H1 (cell line): Measurements from ENCODE around the gene FBXO45. TPM values are rescaled to one million over a fixed set of nuclear protein-coding genes. Genes with fewer than 3 reads are reported as not detected.
A peak's percentile ranks its signal among the peaks of the same experiment; 100 is the strongest.

Source experiments
- ATF2 ChIP-seq: IDR thresholded peaks from 2 replicates; pipeline ENCODE4 v1.6.1; 2012; ENCODE audit warnings: low read length, inconsistent platforms
- CHD7 ChIP-seq: fragments of 300-600 bp; sonication (generic); IDR thresholded peaks from 2 replicates; pipeline ENCODE4 v1.7.1; 2012; ENCODE audit warnings: low read length, moderate library complexity, mild to moderate bottlenecking, inconsistent platforms; ENCODE audit not compliant: insufficient replicate concordance
- JUND ChIP-seq: IDR thresholded peaks from 2 replicates; pipeline ENCODE4 v1.6.1; 2011; ENCODE audit warnings: mild to moderate bottlenecking, improper control_type of control experiment, low read length
- KDM1A ChIP-seq: fragments of 200-600, 300-600 bp; sonication (generic); IDR thresholded peaks from 2 replicates; pipeline ENCODE4 v1.7.1; 2016; ENCODE audit warnings: mild to moderate bottlenecking, low read length, borderline replicate concordance
- POLR2A ChIP-seq, 2 experiments: IDR thresholded peaks; 1 replicate in 1 of 2; 2 replicates in 1 of 2; pipeline ENCODE4 v1.6.1; 2011; ENCODE audit warnings: low read depth in 2 of 2, low read length in 2 of 2, mild to moderate bottlenecking in 2 of 2; ENCODE audit errors: control extremely low read depth in 1 of 2
- RAD21 ChIP-seq, 2 experiments: IDR thresholded peaks in 1 of 2; conservative IDR thresholded peaks in 1 of 2; 2 replicates each; pipeline ENCODE4 v1.6.1; 2011; ENCODE audit warnings: low read depth in 2 of 2, low read length in 2 of 2, improper control_type of control experiment in 1 of 2, inconsistent platforms in 1 of 2, mild to moderate bottlenecking in 1 of 2, moderate library complexity in 1 of 2
- SIRT6 ChIP-seq: IDR thresholded peaks from one replicate; pipeline ENCODE4 v1.7.1; 2012; ENCODE audit warnings: low read length, inconsistent platforms
- YY1 ChIP-seq: IDR thresholded peaks from 2 replicates; pipeline ENCODE4 v1.6.1; 2011; ENCODE audit warnings: low read depth, mild to moderate bottlenecking, low read length
- polyA plus RNA-seq, 7 experiments: library from polyadenylated mRNA; depleted of rRNA in 3 of 7; stranded (reverse) in 5 of 7; unstranded in 2 of 7; fragments of >200 nt in 5 of 7; fragments of 200-250 nt in 2 of 7; gene quantifications; 1 replicate in 5 of 7; 2 replicates in 1 of 7; 4 replicates in 1 of 7; pipeline versions ENCODE4 v1.2.1 to v1.2.3, GENCODE V29; 2011 to 2013; ENCODE audit warnings: missing spikeins in 2 of 7, mixed read lengths in 2 of 7
- total RNA-seq: library from RNA; stranded (reverse); fragmentation: NEBNext Ultra II Directional; extraction: Animal tissue kit (Norgen Biotek cat#: 25700); gene quantifications from 2 replicates; pipeline ENCODE4 v1.2.1, GENCODE V29; 2021

Gene FBXO45
- total and polyA plus RNA-seq, 2 of the 8 experiments (the other 6 are each of a cell fraction or from before 2014, with no cell fraction given) = 5.2 to 19.4 TPM

DNA sequence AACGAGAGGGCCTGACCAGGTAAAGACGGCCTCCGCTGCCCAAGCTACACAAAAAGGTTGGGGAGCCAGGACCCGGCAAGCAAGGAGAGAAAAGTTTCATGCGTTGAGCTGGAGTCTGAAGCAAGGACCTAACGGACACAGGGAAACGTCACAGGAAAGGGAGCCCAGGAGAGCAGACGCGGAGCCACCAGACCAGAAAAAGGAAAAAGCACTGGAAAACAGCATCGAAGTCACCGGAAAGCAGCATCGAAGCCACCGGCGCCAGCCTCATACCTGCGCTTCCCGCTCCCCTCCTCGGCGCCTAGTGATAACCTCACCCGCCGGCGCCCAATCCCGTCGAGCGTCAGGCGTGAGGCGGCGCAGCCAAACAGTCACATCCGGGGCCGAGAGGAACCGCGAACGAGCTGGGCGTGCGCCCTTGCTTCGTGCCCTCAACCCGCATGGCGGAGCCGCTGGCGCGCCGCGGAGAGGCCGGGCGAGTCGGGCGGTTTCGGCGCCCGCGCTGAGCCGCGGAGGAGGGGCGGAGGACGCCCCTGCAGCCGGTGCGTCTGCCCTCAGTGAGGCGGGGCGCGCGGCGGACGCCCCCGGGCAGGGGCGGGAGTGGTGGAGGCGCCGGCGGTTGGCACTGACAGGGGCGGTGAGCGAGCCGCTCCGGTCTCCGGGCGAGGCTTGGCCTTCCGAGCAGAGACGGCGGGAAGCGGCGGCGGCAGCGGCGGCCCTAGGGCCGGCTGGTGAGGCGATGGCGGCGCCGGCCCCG, at the start of gene FBXO45, which contains the start of gene WDR53 (continued):
- TF ChIP-seq CHD7 = no peak
- TF ChIP-seq POLR2A (IDR thresholded peaks at IDR 0.05; ENCODE audit: control extremely low read depth in 1 of 2, low read depth in 2 of 2, low read length in 2 of 2) = peak; percentile 86 to 90
- TF ChIP-seq JUND = peak; percentile 40; the same call in 1 of the 2 replicates
- no peak for TF ChIP-seq SIRT6
- peak; percentile 98 for TF ChIP-seq YY1
- peak; percentile 81 for TF ChIP-seq ATF2
- TF ChIP-seq KDM1A = no peak
- peak; percentile 4 to 18; a peak in 2 of 4 replicates for TF ChIP-seq RAD21 (IDR thresholded peaks at IDR 0.05 in 1 of 2, conservative IDR thresholded peaks at IDR 0.05 in 1 of 2; ENCODE audit: low read depth in 2 of 2, low read length in 2 of 2)
